NOMO-1 treated with DMSO at 0.1 percent for 48 hours (cell line): ENCODE results near the gene MICAL3.
"Not testable (repeated sequence)": the region's sequence is repeated elsewhere in the genome, so short reads cannot be mapped to it uniquely, and the experiment has no call there.

Source experiments
- DNase-seq: peaks from one replicate; lab custom pipeline; 2025; ENCODE audit not compliant: unreplicated experiment; lab: John Stamatoyannopoulos, UW

Gene MICAL3

DNA sequence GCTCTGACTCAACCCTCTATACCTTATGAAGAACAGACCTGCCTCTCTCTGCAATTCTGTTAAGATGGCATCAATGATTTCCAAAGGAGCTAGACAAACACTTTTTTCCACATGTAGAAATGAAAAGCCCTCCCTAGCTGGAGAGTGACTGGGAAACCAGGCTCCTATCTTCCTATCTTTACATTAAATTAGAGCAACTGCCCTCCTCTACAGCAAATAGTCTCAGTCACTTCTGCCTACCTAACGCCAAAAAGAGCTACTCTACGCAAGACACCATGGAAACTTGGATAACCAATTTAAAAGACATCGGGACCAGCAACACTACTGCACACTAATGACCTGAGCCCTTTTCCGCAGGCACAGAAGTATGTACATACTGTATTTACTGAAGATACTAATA, 84.8 kb downstream of the MICAL3 start:
- DNase-seq = no peak

DNA sequence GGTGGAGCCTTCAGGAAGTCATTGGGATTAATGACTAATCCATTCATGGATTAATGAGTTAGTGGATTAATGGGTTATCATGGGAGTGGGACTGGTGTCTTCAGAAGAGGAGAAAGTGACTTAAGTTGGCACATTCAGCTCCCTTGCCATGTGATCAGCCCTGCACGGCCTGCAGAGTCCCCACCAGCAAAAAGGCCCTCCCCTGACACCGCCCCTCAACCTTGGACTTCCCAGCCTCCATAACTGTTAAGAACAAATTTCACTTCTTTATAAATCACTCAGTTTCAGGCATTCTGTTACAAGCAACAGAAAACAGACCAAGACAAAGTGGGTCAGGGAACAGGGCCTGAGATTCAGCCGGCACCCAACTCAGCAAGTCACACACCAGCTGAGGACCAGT, 85.3 kb downstream of the MICAL3 start:
- DNase-seq = no peak

GRCh38 chr22:17938484-17938924, 85.9 kb downstream of the MICAL3 start:
- no peak for DNase-seq

DNA sequence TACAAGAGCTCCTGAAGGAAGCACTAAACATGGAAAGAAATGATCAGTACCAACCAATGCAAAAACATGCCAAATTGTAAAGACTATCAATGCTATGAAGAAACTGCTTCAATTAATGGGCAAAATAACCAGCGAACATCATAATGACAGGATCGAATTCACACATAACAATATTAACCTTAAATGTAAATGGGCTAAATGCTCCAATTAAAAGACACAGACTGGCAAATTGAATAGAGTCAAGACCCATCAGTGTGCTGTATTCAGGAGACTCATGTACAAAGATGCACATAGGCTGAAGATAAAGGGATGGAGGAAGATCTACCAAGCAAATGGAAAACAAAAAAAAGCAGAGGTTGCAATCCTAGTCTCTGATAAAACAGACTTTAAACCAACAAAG, 91.9 kb downstream of the MICAL3 start:
- not testable (repeated sequence) for DNase-seq

GRCh38 chr22:17931400-17931825, 92.9 kb downstream of the MICAL3 start:
- no peak for DNase-seq

- no peak for DNase-seq
These were observed 93.7 kb downstream of the MICAL3 start for GRCh38 chr22:17930455-17931313.

DNA sequence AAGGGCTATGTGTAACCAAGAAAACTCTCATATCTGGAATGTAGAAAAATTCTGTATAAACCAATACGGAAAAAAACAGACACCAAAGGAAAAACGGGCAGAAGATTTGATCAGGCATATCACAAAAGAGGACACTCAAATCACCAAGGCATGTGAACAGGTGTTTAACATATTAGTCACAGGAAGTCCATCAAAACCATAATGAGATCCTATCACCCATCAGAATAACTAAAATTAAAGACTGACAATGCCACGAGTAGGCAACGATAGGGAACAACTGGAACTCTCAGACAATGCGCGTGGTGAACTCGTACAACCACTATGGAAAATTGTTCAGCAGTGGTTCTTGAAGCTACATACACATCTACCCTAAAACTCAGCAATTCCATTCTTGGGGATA, 94.5 kb downstream of the MICAL3 start:
- DNase-seq = no peak

- no peak for DNase-seq
These were observed 96.0 kb downstream of the MICAL3 start for GRCh38 chr22:17928391-17928790.

DNA sequence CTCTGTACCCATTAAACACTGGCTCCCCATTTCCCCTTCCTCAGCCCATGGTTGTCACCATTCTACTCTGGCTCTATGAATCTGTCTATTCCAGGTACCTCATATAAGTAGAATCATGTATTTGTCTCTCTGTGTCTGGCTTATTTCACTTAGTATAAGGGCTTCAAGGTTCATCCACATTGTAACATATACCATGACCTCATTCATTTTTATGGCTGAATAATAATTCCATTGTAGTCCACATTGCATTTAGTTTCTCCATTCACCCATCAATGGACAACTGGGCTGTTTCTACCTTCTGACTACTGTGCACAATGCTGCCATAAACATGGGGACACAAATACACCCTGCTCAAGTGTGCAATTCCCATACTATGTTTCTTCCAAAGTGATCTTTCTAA, 97.3 kb downstream of the MICAL3 start:
- DNase-seq = no peak

GRCh38 chr22:17926516-17926915, 97.8 kb downstream of the MICAL3 start:
- DNase-seq = no peak

DNA sequence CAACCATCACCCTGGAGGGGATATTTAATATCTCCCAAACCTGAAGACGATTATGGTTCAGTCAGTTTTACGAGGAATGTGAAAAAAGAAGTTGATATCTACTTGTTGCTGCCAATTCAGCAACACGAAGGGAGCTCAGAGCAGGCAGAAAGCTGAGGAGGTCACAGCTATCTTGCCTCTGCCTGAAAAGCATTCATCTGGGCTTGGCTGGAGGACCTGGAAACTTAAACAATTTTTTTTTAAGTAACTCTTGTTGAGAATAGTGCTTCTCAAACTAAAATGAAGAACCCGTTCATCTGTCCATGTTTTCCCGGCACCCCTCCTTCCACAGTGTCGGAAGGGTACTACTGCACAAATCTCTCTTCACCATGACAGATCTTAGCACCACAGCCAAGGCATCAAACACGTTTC, 98.9 kb downstream of the MICAL3 start:
- no peak for DNase-seq

DNA sequence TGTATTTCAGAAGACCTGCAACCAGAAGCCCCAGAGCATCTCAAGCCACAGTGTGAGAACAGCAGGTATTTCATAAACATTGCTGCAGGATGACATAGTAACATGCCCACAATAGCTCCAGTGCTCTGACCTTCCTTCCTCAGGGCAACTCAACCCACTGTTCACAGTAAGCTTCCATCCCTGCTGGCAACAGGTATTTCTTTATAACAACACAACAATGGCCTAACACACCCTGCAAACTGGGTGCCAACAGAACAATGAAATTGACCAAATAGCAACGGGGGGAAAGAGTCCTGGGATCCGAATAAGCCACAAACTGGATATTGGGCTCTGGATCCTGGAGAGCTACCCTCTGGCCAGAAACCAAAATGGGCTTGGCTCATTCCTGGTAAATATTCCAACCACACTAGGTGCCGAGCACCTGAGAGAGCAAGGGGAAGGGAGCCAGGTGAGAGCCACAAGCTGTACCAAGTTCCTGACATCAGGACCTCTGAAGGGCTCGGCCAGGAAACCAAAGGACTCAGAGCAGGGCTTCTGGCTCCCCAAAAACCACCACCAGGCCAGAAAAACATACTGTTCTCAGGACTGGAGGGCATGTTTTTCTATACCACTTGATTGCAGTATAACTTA, 99.5 kb downstream of the MICAL3 start:
- no peak for DNase-seq

- DNase-seq = no peak
These were observed 100.3 kb downstream of the MICAL3 start for GRCh38 chr22:17924076-17924475.

- no peak for DNase-seq
These were observed 101.1 kb downstream of the MICAL3 start for GRCh38 chr22:17922925-17923903.

- DNase-seq = no peak
These were observed 102.2 kb downstream of the MICAL3 start for GRCh38 chr22:17921871-17922821.

DNA sequence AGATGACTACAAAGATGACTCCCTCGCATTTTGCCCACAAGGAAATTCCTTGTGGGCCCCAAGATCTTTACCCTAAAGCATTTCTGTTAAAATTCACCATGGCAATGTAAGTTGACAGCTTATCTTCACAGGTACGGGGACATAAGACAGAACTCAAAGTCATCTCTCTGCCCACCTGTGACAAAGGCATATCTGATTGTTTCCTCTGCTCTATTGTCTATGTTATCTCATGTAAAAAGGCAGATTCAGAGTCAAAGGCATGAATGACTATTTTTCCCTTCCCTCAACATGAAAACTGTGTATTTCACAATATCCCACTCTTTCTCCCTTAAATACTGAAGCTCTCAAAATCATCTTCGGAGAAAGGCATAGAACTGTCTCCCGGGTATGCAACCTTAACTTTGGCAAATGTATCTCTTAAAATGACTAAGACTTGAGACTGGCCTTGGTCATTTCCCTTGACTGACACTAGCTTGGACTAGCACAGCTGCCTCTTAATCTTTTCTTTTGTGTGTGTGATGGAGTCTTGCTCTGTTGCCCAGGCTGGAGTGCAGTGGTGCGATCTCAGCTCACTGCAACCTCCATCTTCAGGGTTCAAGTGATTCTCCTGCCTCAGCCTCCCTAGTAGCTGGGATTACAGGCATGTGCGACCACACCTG, 103.2 kb downstream of the MICAL3 start:
- DNase-seq = no peak

DNA sequence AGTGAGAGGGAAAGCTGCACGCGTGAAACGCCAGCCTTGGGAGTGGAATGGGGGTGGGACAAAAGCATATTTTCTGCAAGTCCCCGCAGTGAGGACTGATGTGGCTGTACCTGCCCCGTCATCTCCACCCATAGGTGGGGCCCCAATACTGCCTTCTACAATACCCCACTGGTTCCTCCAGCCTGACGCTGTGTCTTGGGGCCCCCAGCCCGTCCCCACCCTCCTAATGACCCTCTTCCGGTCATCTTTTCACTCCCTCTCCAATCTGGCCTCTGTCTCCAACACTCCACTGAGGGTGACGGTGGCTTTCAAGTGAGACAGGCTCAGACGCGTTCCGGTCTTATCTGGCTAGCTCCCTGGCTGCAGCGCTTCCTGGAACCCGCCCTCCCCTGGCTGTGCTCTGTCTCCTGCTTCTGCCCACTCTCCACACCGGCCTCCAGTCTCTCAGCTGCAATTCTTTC, 104.2 kb downstream of the MICAL3 start:
- no peak for DNase-seq

- DNase-seq = no peak
These were observed 104.9 kb downstream of the MICAL3 start for GRCh38 chr22:17919276-17920144.

GRCh38 chr22:17918840-17919239, 105.5 kb downstream of the MICAL3 start:
- no peak for DNase-seq
